CD14-positive monocyte (primary cell): Measurements from ENCODE around the gene SSTR1. TPM values are rescaled to one million over a fixed set of nuclear protein-coding genes. Genes with fewer than 3 reads are reported as not detected.

Experiments
- DNase-seq, 3 donors: peaks; one replicate each; pipeline ENCODE4 v3.0.0-alpha.2; 2011 to 2022
- H2AFZ ChIP-seq: 2 replicates; pipeline ENCODE4 v1.6.0; 2012; ENCODE audit warnings: mild to moderate bottlenecking, low read depth, low read length, inconsistent platforms; ENCODE audit not compliant: insufficient read depth, poor library complexity, severe bottlenecking
- H3K27ac ChIP-seq, 2 donors: 1 replicate in 1 of 2; 2 replicates in 1 of 2; pipeline ENCODE4 v1.5.1; 2012 to 2013; ENCODE audit warnings: low read length in 2 of 2, control low read depth in 1 of 2, inconsistent platforms in 1 of 2, low read depth in 1 of 2, mild to moderate bottlenecking in 1 of 2
- H3K27me3 ChIP-seq, 2 donors: one replicate each; pipeline versions ENCODE4 v1.6.0 to v1.6.1; 2011 to 2013; ENCODE audit warnings: low read length in 2 of 2; ENCODE audit not compliant: control insufficient read depth in 2 of 2, insufficient read depth in 2 of 2
- H3K36me3 ChIP-seq, 2 donors: replicated peaks in 1 of 2; 1 replicate in 1 of 2; 2 replicates in 1 of 2; pipeline versions ENCODE4 v1.5.1 to v1.6.1; 2012 to 2013; ENCODE audit warnings: low read length in 2 of 2, control low read depth in 1 of 2, inconsistent platforms in 1 of 2, mild to moderate bottlenecking in 1 of 2; ENCODE audit not compliant: insufficient read depth in 2 of 2, control insufficient read depth in 1 of 2
- H3K4me1 ChIP-seq, 2 donors: 1 replicate in 1 of 2; 2 replicates in 1 of 2; pipeline versions ENCODE4 v1.5.1 to v1.6.1; 2012 to 2013; ENCODE audit warnings: low read length in 2 of 2, control low read depth in 1 of 2, inconsistent platforms in 1 of 2, mild to moderate bottlenecking in 1 of 2, moderate library complexity in 1 of 2; ENCODE audit not compliant: insufficient read depth in 2 of 2, control insufficient read depth in 1 of 2
- H3K4me2 ChIP-seq: replicated peaks from 2 replicates; pipeline ENCODE3; 2012; ENCODE audit warnings: low read length, moderate library complexity, mild to moderate bottlenecking; ENCODE audit not compliant: poor library complexity, severe bottlenecking; ENCODE audit errors: extremely low read depth
- H3K4me3 ChIP-seq, 3 experiments: fragments of 200-600 bp in 1 of 3; sonication (generic) in 1 of 3; replicated peaks in 1 of 3; 1 replicate in 2 of 3; 2 replicates in 1 of 3; pipeline ENCODE4 v1.5.1; 2011 to 2013; ENCODE audit warnings: low read length in 3 of 3, mild to moderate bottlenecking in 3 of 3, control low read depth in 2 of 3, low read depth in 2 of 3, inconsistent platforms in 1 of 3, moderate library complexity in 1 of 3
- H3K79me2 ChIP-seq: 2 replicates; pipeline ENCODE4 v1.6.0; 2012; ENCODE audit warnings: mild to moderate bottlenecking, control low read depth, inconsistent platforms, low read length, moderate library complexity; ENCODE audit not compliant: insufficient read depth
- H3K9ac ChIP-seq: 2 replicates; pipeline ENCODE4 v1.6.0; 2017; ENCODE audit warnings: low read length, mild to moderate bottlenecking; ENCODE audit not compliant: insufficient read depth, poor library complexity, severe bottlenecking
- H3K9me3 ChIP-seq, 2 donors: replicated peaks in 1 of 2; 1 replicate in 1 of 2; 2 replicates in 1 of 2; pipeline versions ENCODE4 v1.5.1 to v1.6.1; 2012 to 2013; ENCODE audit warnings: low read length in 2 of 2, control low read depth in 1 of 2; ENCODE audit not compliant: control insufficient read depth in 1 of 2, insufficient read depth in 1 of 2
- H4K20me1 ChIP-seq: 2 replicates; pipeline ENCODE4 v1.6.0; 2012; ENCODE audit warnings: mild to moderate bottlenecking, low read length, control low read depth, moderate library complexity; ENCODE audit not compliant: insufficient read depth
- H3K27ac Mint-ChIP-seq, 7 donors: one replicate each; pipeline ENCODE4 v1.8.0; 2020; ENCODE audit warnings: mild to moderate bottlenecking in 7 of 7, mixed read lengths in 7 of 7, moderate library complexity in 6 of 7, inconsistent platforms in 2 of 7
- H3K27me3 Mint-ChIP-seq, 3 donors: one replicate each; pipeline ENCODE4 v1.8.0; 2021 to 2022; ENCODE audit warnings: low read depth in 3 of 3, mild to moderate bottlenecking in 3 of 3, mixed read lengths in 3 of 3, moderate library complexity in 3 of 3, inconsistent platforms in 1 of 3
- H3K36me3 Mint-ChIP-seq, 2 donors: one replicate each; pipeline ENCODE4 v1.8.0; 2020; ENCODE audit warnings: mixed read lengths in 2 of 2, inconsistent platforms in 1 of 2, mild to moderate bottlenecking in 1 of 2
- H3K4me1 Mint-ChIP-seq: one replicate; pipeline ENCODE4 v1.8.0; 2020; ENCODE audit warnings: mild to moderate bottlenecking, mixed read lengths
- H3K4me3 Mint-ChIP-seq, 2 donors: one replicate each; pipeline ENCODE4 v1.8.0; 2020; ENCODE audit warnings: mild to moderate bottlenecking in 2 of 2, mixed read lengths in 2 of 2, moderate library complexity in 1 of 2
- H3K9me3 Mint-ChIP-seq, 7 donors: one replicate each; pipeline ENCODE4 v1.8.0; 2020 to 2022; ENCODE audit warnings: mixed read lengths in 7 of 7, mild to moderate bottlenecking in 6 of 7, moderate library complexity in 6 of 7, inconsistent platforms in 2 of 7
- WGBS: methylation state at CpG from one replicate; pipeline ENCODE4 v1.1.5; 2013; ENCODE audit warnings: missing lambda C conversion rate; ENCODE audit not compliant: insufficient coverage; 5-methylcytosine and 5-hydroxymethylcytosine counted together
- intact Hi-C, 2 donors: fragments of 100-400 bp; cut with micrococcal nuclease; formaldehyde crosslinking; loops; one replicate each; pipeline versions ENCODE4 v1.15.0 to v1.15.1; 2023
- polyA plus RNA-seq, 3 donors: library from polyadenylated mRNA; depleted of rRNA in 1 of 3; unstranded in 2 of 3; stranded (reverse) in 1 of 3; fragments of 300-500 nt in 2 of 3; fragments of >200 nt in 1 of 3; fragmentation: Illumina TruSeq in 2 of 3; gene quantifications; 1 replicate in 2 of 3; 2 replicates in 1 of 3; pipeline ENCODE4 v1.2.3, GENCODE V29; 2012 to 2021
- TF ChIP-seq, protein P1 (sequence below): fragments of 200-600 bp; IDR thresholded peaks from one replicate; pipeline ENCODE4 v1.8.0; 2022; ENCODE audit warnings: antibody characterized with exemption, mild to moderate bottlenecking

SSTR1 gene
- polyA plus RNA-seq, 3 donors, result not detected

DNA sequence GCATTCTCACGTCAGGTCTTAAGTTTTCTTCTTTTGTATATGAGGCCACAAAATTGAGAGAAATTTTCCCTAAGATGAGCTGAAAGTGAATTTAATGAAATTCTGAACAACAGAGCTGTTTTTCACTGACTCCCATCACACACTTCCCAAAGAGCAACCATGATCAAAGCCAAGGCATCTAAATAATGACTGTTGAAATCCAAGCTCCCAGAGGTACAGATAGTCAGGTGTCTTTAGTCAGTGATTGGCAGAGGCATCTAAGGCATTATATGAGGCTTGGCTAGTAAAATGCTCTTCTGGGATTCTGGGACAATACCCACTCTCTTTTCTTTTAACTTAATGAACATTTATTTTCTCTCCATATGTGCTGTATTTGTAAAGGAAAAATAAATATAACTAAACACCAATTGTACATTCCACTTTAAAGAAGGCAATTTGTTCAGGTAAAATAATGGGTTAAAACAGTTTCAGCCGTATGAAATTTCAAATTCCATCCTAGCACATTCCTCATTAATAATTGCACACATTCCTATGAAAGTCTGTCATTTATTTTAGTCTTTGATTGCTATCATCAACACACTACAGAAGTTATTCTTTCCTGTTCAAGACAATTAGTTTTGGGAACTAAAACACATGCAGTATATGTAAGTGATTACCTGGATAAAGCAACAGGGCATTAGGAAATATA lies 871 bp upstream of the SSTR1 start:
- Histone ChIP-seq H3K27ac (no peak overlapping the region), H4K20me1 (no peaks in the 10 kb centered on the region), H3K9ac (no peak overlapping the region), H3K79me2 (no peaks in the 10 kb centered on the region), H3K27me3 (peaks cover 21 to 48% of the 10 kb centered on the region in 2 donors), H3K4me1 (no peaks in the 10 kb centered on the region), H2AFZ (no peak overlapping the region), H3K4me3 (no peak overlapping the region), H3K4me2 (no peak overlapping the region), H3K9me3 (peaks cover 0 to 19% of the 10 kb centered on the region in 2 donors), H3K36me3 (no peaks in the 10 kb centered on the region)
- DNase-seq, result no peak
- intact Hi-C loops, result no loop called here
- H3K4me3 Mint-ChIP-seq, result peak overlapping the region in 1 of 2 donors; percentile 79
- peaks cover 48 to 54% (median 50%) of the 10 kb centered on the region in 3 donors for H3K27me3 Mint-ChIP-seq
- TF ChIP-seq, protein P1, sequence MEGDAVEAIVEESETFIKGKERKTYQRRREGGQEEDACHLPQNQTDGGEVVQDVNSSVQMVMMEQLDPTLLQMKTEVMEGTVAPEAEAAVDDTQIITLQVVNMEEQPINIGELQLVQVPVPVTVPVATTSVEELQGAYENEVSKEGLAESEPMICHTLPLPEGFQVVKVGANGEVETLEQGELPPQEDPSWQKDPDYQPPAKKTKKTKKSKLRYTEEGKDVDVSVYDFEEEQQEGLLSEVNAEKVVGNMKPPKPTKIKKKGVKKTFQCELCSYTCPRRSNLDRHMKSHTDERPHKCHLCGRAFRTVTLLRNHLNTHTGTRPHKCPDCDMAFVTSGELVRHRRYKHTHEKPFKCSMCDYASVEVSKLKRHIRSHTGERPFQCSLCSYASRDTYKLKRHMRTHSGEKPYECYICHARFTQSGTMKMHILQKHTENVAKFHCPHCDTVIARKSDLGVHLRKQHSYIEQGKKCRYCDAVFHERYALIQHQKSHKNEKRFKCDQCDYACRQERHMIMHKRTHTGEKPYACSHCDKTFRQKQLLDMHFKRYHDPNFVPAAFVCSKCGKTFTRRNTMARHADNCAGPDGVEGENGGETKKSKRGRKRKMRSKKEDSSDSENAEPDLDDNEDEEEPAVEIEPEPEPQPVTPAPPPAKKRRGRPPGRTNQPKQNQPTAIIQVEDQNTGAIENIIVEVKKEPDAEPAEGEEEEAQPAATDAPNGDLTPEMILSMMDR, result no peak
- no peaks in the 10 kb centered on the region for H3K36me3 Mint-ChIP-seq
- WGBS, result no CpG with 5 or more reads among the region's 2 CpGs
- no peak overlapping the region for H3K27ac Mint-ChIP-seq
- peaks cover 4% of the 10 kb centered on the region for H3K4me1 Mint-ChIP-seq
- peaks cover 2 to 16% (median 11%) of the 10 kb centered on the region in 7 donors for H3K9me3 Mint-ChIP-seq

DNA sequence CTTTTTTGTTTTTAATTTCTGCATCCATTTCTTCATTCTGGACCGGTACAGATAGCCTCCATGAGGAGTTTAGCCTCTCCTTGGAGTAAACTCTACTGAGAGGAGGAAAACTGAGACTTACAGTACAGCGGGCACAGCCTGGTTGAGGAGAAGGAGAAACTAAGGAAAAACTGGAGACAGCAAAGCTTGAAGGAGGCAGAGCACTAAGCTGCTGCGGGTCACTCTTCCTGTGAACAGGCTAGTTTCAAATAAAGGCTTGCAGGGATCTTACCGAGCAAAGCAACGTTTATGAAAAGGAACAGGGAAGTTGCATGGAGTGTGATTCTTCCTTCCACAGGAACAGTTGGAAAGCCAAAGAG lies 348 bp upstream of the SSTR1 start:
- no peaks in the 10 kb centered on the region for H3K36me3 Mint-ChIP-seq
- peaks cover 2 to 16% (median 11%) of the 10 kb centered on the region in 7 donors for H3K9me3 Mint-ChIP-seq
- no peaks in the 10 kb centered on the region for H3K79me2 ChIP-seq
- no peaks in the 10 kb centered on the region for H3K36me3 ChIP-seq
- peaks cover 4% of the 10 kb centered on the region for H3K4me1 Mint-ChIP-seq
- no peak overlapping the region for H3K4me2 ChIP-seq
- H3K27me3 Mint-ChIP-seq, result peaks cover 48 to 58% (median 50%) of the 10 kb centered on the region in 3 donors
- H3K9me3 ChIP-seq, result peaks cover 0 to 19% of the 10 kb centered on the region in 2 donors
- no peak for DNase-seq
- peaks cover 24 to 53% of the 10 kb centered on the region in 2 donors for H3K27me3 ChIP-seq
- no peak overlapping the region for H2AFZ ChIP-seq
- no peaks in the 10 kb centered on the region for H3K4me1 ChIP-seq
- WGBS, result 29% methylated on average over 4 of the region's 5 CpGs
- intact Hi-C loops, result no loop called here
- no peak overlapping the region for H3K4me3 ChIP-seq
- no peak overlapping the region for H3K27ac Mint-ChIP-seq
- H3K9ac ChIP-seq, result no peak overlapping the region
- H3K4me3 Mint-ChIP-seq, result peak overlapping the region in 1 of 2 donors; percentile 79
- TF ChIP-seq, protein P1, result no peak
- no peaks in the 10 kb centered on the region for H4K20me1 ChIP-seq
- no peak overlapping the region for H3K27ac ChIP-seq
